Measurements from ENCODE around the gene SLFNL1.

- no peak for TF ChIP-seq EZH2 (IDR thresholded peaks at IDR 0.05; ENCODE audit: low read length, missing control alignments)
- TF ChIP-seq CTCF (conservative IDR thresholded peaks at IDR 0.05 in 1 of 2, IDR thresholded peaks at IDR 0.05 in 1 of 2; ENCODE audit: low read depth in 1 of 2, low read length in 2 of 2) = no peak
Observed at GRCh38 chr1:41018018-41018410, 3.5 kb downstream of the SLFNL1 start.
